Measurements from ENCODE around the gene DSCAML1. TPM values are rescaled to one million over a fixed set of nuclear protein-coding genes. Genes with fewer than 3 reads are reported as not detected.

Gene DSCAML1
- total RNA-seq, 1 experiment from 2014 or later, result 0.90 TPM

DNA sequence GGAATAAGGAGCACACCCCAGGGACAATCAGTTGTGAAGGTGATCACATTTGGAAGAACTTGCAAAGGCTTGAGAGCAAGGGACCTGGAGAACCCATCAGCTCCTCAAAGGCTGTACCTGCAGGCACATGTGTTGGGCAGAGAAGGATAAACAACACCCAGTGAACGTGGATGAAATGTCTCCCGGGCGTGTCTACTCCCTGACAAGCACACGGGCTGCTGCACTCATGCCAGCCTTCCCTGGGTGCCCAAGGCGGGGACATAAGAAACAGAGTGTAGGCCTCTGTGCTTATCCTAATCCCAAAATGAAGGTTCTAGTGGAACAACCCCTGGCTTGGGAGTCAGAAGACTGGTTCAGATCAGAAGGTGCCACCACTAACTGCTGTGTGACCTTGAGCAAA lies 46.7 kb downstream of the DSCAML1 start:
- Mint-ChIP-seq H3K27ac (no peak overlapping the region), H3K36me3 (no peaks in the 10 kb centered on the region), H3K9me3 (no peaks in the 10 kb centered on the region), H3K4me1 (peaks cover 10% of the 10 kb centered on the region), H3K4me3 (no peak overlapping the region), H3K27me3 (ENCODE audit: low read depth) (no peaks in the 10 kb centered on the region)
- DNase-seq (ENCODE audit: low spot score) (no peak), ATAC-seq (no peak)
- TF ChIP-seq ZNF263 (CRISPR knock-in tag; IDR thresholded peaks at IDR 0.05; ENCODE audit: low read depth), result no peak
- TF ChIP-seq USF2 (CRISPR knock-in tag; IDR thresholded peaks at IDR 0.05), result no peak
- TF ChIP-seq IRF2 (CRISPR knock-in tag; IDR thresholded peaks at IDR 0.05; ENCODE audit: borderline replicate concordance, low read depth), result no peak
- no peak for TF ChIP-seq KAT7 (CRISPR knock-in tag; IDR thresholded peaks at IDR 0.05; ENCODE audit: borderline replicate concordance)
- TF ChIP-seq, protein P1, sequence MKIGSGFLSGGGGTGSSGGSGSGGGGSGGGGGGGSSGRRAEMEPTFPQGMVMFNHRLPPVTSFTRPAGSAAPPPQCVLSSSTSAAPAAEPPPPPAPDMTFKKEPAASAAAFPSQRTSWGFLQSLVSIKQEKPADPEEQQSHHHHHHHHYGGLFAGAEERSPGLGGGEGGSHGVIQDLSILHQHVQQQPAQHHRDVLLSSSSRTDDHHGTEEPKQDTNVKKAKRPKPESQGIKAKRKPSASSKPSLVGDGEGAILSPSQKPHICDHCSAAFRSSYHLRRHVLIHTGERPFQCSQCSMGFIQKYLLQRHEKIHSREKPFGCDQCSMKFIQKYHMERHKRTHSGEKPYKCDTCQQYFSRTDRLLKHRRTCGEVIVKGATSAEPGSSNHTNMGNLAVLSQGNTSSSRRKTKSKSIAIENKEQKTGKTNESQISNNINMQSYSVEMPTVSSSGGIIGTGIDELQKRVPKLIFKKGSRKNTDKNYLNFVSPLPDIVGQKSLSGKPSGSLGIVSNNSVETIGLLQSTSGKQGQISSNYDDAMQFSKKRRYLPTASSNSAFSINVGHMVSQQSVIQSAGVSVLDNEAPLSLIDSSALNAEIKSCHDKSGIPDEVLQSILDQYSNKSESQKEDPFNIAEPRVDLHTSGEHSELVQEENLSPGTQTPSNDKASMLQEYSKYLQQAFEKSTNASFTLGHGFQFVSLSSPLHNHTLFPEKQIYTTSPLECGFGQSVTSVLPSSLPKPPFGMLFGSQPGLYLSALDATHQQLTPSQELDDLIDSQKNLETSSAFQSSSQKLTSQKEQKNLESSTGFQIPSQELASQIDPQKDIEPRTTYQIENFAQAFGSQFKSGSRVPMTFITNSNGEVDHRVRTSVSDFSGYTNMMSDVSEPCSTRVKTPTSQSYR (CRISPR knock-in tag; IDR thresholded peaks at IDR 0.05), result no peak
- TF ChIP-seq TP53 (CRISPR knock-in tag; IDR thresholded peaks at IDR 0.05), result no peak
- no peak for TF ChIP-seq FOXJ3 (CRISPR knock-in tag; IDR thresholded peaks at IDR 0.05; ENCODE audit: borderline replicate concordance)
- TF ChIP-seq, protein P2, sequence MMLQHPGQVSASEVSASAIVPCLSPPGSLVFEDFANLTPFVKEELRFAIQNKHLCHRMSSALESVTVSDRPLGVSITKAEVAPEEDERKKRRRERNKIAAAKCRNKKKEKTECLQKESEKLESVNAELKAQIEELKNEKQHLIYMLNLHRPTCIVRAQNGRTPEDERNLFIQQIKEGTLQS (CRISPR knock-in tag; conservative IDR thresholded peaks at IDR 0.05), result no peak
- ChIA-PET POLR2A (no interaction called here), CTCF (no interaction called here)

- POLR2A ChIA-PET, result no interaction called here
- no peaks in the 10 kb centered on the region for H3K27me3 Mint-ChIP-seq (ENCODE audit: low read depth)
- H3K4me3 Mint-ChIP-seq, result no peak overlapping the region
- TF ChIP-seq E2F4 (CRISPR knock-in tag; IDR thresholded peaks at IDR 0.05; ENCODE audit: borderline replicate concordance, low read depth) (no peak), FOXP1 (CRISPR knock-in tag; IDR thresholded peaks at IDR 0.05; ENCODE audit: borderline replicate concordance) (no peak), ELF4 (CRISPR knock-in tag; IDR thresholded peaks at IDR 0.05; ENCODE audit: low read depth) (no peak)
- no peak for DNase-seq (ENCODE audit: low spot score)
- H3K27ac Mint-ChIP-seq, result no peak overlapping the region
- no peak for ATAC-seq
- H3K9me3 Mint-ChIP-seq, result no peaks in the 10 kb centered on the region
- CTCF ChIA-PET, result no interaction called here
- H3K36me3 Mint-ChIP-seq, result no peaks in the 10 kb centered on the region
- H3K4me1 Mint-ChIP-seq, result peaks cover 10% of the 10 kb centered on the region
Measured at GRCh38 chr11:117749541-117749910, 47.5 kb downstream of the DSCAML1 start.

DNA sequence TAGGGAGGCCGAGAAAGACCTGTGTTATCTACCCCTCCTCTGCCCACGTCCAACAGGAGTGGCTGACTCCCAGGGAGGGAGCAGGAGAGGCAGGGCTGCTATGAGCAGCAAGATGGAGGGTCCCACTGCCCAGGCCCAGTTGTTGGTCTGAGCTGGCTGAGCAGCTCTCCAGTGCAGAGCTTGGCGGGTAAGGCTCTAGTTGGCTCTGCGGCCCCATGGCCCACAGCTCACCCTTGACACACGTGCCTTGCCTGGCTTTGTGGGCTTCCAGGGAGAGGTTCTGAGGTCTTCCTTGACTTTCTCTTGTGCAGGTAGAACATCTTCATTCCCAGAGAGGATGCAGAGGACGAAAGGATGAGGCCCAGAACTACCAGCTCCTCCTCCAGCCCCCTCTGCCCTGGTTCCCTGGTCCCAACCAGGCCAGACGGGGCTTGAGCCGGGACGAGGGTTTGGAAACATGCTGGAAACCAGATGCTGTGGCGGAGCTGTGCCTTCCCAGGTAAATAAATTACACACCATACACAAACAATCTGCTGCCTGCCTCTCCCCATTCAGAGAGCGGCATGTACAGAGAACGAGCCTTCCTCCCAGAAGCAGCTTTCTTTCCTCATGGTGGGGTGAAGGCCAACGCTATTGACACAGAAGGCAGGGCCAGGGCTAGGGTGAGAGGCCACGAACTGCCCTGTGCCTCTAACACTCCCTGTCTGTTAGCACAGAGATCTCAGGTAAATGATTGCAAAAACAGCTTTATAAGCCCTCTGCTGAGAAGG lies 48.1 kb downstream of the DSCAML1 start:
- Mint-ChIP-seq H3K9me3 (no peaks in the 10 kb centered on the region), H3K4me1 (peaks cover 10% of the 10 kb centered on the region), H3K27me3 (ENCODE audit: low read depth) (no peaks in the 10 kb centered on the region), H3K36me3 (no peaks in the 10 kb centered on the region), H3K4me3 (no peak overlapping the region), H3K27ac (0 out of 2 replicates have a peak overlapping the region, but pooled peaks have one; percentile 49)
- ATAC-seq (no peak), DNase-seq (ENCODE audit: low spot score) (no peak)
- ChIA-PET CTCF (no interaction called here), POLR2A (no interaction called here)
- TF ChIP-seq GABPB1 (CRISPR knock-in tag; IDR thresholded peaks at IDR 0.05) (peak; percentile 54; the same call in 1 of the 2 replicates), ZNF121 (CRISPR knock-in tag; IDR thresholded peaks at IDR 0.05) (peak; percentile 18; the same call in 1 of the 2 replicates), OVOL2 (CRISPR knock-in tag; IDR thresholded peaks at IDR 0.05; ENCODE audit: borderline replicate concordance) (no peak)
